Measurements from ENCODE around the gene CLDN19.

- no peak for TF ChIP-seq CTCF (IDR thresholded peaks at IDR 0.05; ENCODE audit: low read depth, low read length)
- TF ChIP-seq EZH2phosphoT487 (IDR thresholded peaks at IDR 0.05; ENCODE audit: low read depth): no peak
Observed at GRCh38 chr1:42731585-42731984, 8.5 kb downstream of the CLDN19 start.

All from OCI-LY3 (cell line).